HEK293 (cell line): Measurements from ENCODE around the gene KHSRP.

Experiments used
- AEBP2 ChIP-seq: fragments of 450-650 bp; formaldehyde crosslinking; IDR thresholded peaks from 2 replicates; pipeline ENCODE4 v1.5.1; 2016; ENCODE audit warnings: missing biosample characterization, missing genetic modification characterization, borderline replicate concordance
- BCL11A ChIP-seq: fragments of 450-650 bp; formaldehyde crosslinking; IDR thresholded peaks from 2 replicates; pipeline ENCODE4 v1.5.1; 2016; ENCODE audit warnings: low read depth, missing biosample characterization, missing genetic modification characterization
- EGR2 ChIP-seq: fragments of 450-650 bp; formaldehyde crosslinking; IDR thresholded peaks from 2 replicates; pipeline ENCODE4 v1.5.1; 2016; ENCODE audit warnings: low read depth, missing biosample characterization, missing genetic modification characterization
- GFI1B ChIP-seq: fragments of 450-650 bp; formaldehyde crosslinking; IDR thresholded peaks from 2 replicates; pipeline ENCODE4 v1.5.1; 2016; ENCODE audit warnings: missing biosample characterization, missing genetic modification characterization
- GLI2 ChIP-seq: fragments of 450-650 bp; formaldehyde crosslinking; IDR thresholded peaks from 2 replicates; pipeline ENCODE4; 2017; ENCODE audit warnings: missing biosample characterization, missing genetic modification characterization, low read depth, borderline replicate concordance
- KLF1 ChIP-seq: fragments of 450-650 bp; formaldehyde crosslinking; IDR thresholded peaks from 2 replicates; pipeline ENCODE4 v1.5.1; 2016; ENCODE audit warnings: missing biosample characterization, missing genetic modification characterization
- KLF9 ChIP-seq: fragments of 450-650 bp; formaldehyde crosslinking; IDR thresholded peaks from 2 replicates; pipeline ENCODE4 v1.5.1; 2016; ENCODE audit warnings: missing biosample characterization, missing genetic modification characterization, low read depth
- PRDM2 ChIP-seq: fragments of 450-650 bp; formaldehyde crosslinking; IDR thresholded peaks from 2 replicates; pipeline ENCODE4 v1.5.1; 2016; ENCODE audit warnings: missing biosample characterization, missing genetic modification characterization, borderline replicate concordance
- REPIN1 ChIP-seq: fragments of 450-650 bp; formaldehyde crosslinking; IDR thresholded peaks from 2 replicates; pipeline ENCODE4 v1.5.1; 2017; ENCODE audit warnings: missing biosample characterization, missing genetic modification characterization, low read depth
- ZNF121 ChIP-seq: fragments of 450-650 bp; formaldehyde crosslinking; IDR thresholded peaks from 2 replicates; pipeline ENCODE4 v1.5.1; 2016; ENCODE audit warnings: missing biosample characterization, missing genetic modification characterization
- ZNF18 ChIP-seq: fragments of 450-650 bp; formaldehyde crosslinking; IDR thresholded peaks from 2 replicates; pipeline ENCODE4 v1.5.1; 2016; ENCODE audit warnings: missing biosample characterization, missing genetic modification characterization
- ZNF292 ChIP-seq: fragments of 450-650 bp; formaldehyde crosslinking; IDR thresholded peaks from 2 replicates; pipeline ENCODE4 v1.5.1; 2016; ENCODE audit warnings: low read depth, missing biosample characterization, missing genetic modification characterization, borderline replicate concordance
- ZNF350 ChIP-seq: fragments of 450-650 bp; formaldehyde crosslinking; IDR thresholded peaks from 2 replicates; pipeline ENCODE4 v1.5.0; 2017; ENCODE audit warnings: missing biosample characterization, mild to moderate bottlenecking, missing genetic modification characterization
- ZNF366 ChIP-seq: fragments of 450-650 bp; formaldehyde crosslinking; conservative IDR thresholded peaks from 2 replicates; pipeline ENCODE4 v1.5.1; 2016; ENCODE audit warnings: missing biosample characterization, missing genetic modification characterization
- ZNF514 ChIP-seq: fragments of 450-650 bp; formaldehyde crosslinking; IDR thresholded peaks from 2 replicates; pipeline ENCODE4 v1.5.1; 2016; ENCODE audit warnings: missing biosample characterization, missing genetic modification characterization
- ZNF529 ChIP-seq: fragments of 450-650 bp; formaldehyde crosslinking; IDR thresholded peaks from 2 replicates; pipeline ENCODE4 v1.5.1; 2017; ENCODE audit warnings: missing genetic modification characterization, missing biosample characterization; ENCODE audit not compliant: insufficient replicate concordance
- ZNF558 ChIP-seq: fragments of 450-650 bp; formaldehyde crosslinking; IDR thresholded peaks from 2 replicates; pipeline ENCODE4 v1.5.1; 2016; ENCODE audit warnings: missing biosample characterization, missing genetic modification characterization
- ZNF785 ChIP-seq: fragments of 450-650 bp; formaldehyde crosslinking; IDR thresholded peaks from 2 replicates; pipeline ENCODE4 v1.5.1; 2016; ENCODE audit warnings: missing biosample characterization, missing genetic modification characterization
- ZNF837 ChIP-seq: fragments of 450-650 bp; formaldehyde crosslinking; IDR thresholded peaks from 2 replicates; pipeline ENCODE4 v1.5.1; 2016; ENCODE audit warnings: missing biosample characterization, missing genetic modification characterization
- TF ChIP-seq, protein P1 (sequence below): fragments of 450-650 bp; formaldehyde crosslinking; conservative IDR thresholded peaks from 2 replicates; pipeline ENCODE4 v1.5.1; 2016; ENCODE audit warnings: low read depth, missing biosample characterization, missing genetic modification characterization
- TF ChIP-seq, protein P2 (sequence below): fragments of 450-650 bp; formaldehyde crosslinking; IDR thresholded peaks from 2 replicates; pipeline ENCODE4 v1.5.1; 2017; ENCODE audit warnings: missing biosample characterization, missing genetic modification characterization
- TF ChIP-seq, protein P3 (sequence below): fragments of 450-650 bp; formaldehyde crosslinking; IDR thresholded peaks from 2 replicates; pipeline ENCODE4 v1.5.1; 2016; ENCODE audit warnings: missing biosample characterization, missing genetic modification characterization

KHSRP gene

DNA sequence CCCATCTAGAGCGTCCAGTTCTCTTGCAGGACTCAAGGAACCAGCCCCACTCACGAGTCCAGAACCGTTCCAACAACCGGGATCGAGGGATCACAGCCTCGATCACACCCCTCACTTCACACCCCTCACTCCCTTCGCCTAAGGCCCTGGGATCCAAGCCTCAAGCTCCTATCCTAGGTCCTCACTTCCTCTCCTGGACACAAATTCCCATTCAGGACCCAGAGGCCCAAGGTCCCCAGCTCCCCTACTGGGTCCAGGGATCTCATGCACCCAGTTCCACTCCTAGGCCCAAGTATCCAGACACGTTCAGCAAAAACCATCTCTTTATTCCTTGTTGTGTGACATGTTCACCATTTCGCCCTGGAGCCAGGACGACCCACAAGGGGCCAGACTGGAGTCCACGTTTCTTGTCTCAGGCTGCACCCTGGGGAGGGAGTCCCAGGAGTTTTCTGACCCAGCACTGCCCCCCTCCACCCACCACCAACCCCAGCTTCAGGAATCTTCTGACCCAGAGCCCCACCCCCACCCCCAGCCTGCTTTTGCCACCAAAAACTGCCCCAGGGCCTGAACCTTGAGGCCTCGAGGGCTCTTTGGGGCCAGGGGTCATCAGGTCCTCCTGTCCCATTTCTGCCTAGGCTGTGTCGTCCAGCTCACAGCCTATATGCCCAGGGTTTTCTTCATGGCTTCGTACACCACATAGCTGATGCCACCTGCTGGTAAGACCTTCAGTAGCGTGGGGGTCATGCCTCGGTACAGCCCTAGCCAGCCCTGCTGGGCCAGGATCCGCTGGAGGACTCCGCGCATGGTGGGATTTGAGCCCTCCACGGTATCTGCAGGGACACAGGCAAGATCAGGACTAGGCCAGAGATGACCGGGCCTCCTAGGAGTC, 1.4 kb upstream of the KHSRP start (continued):
- TF ChIP-seq, protein P1, sequence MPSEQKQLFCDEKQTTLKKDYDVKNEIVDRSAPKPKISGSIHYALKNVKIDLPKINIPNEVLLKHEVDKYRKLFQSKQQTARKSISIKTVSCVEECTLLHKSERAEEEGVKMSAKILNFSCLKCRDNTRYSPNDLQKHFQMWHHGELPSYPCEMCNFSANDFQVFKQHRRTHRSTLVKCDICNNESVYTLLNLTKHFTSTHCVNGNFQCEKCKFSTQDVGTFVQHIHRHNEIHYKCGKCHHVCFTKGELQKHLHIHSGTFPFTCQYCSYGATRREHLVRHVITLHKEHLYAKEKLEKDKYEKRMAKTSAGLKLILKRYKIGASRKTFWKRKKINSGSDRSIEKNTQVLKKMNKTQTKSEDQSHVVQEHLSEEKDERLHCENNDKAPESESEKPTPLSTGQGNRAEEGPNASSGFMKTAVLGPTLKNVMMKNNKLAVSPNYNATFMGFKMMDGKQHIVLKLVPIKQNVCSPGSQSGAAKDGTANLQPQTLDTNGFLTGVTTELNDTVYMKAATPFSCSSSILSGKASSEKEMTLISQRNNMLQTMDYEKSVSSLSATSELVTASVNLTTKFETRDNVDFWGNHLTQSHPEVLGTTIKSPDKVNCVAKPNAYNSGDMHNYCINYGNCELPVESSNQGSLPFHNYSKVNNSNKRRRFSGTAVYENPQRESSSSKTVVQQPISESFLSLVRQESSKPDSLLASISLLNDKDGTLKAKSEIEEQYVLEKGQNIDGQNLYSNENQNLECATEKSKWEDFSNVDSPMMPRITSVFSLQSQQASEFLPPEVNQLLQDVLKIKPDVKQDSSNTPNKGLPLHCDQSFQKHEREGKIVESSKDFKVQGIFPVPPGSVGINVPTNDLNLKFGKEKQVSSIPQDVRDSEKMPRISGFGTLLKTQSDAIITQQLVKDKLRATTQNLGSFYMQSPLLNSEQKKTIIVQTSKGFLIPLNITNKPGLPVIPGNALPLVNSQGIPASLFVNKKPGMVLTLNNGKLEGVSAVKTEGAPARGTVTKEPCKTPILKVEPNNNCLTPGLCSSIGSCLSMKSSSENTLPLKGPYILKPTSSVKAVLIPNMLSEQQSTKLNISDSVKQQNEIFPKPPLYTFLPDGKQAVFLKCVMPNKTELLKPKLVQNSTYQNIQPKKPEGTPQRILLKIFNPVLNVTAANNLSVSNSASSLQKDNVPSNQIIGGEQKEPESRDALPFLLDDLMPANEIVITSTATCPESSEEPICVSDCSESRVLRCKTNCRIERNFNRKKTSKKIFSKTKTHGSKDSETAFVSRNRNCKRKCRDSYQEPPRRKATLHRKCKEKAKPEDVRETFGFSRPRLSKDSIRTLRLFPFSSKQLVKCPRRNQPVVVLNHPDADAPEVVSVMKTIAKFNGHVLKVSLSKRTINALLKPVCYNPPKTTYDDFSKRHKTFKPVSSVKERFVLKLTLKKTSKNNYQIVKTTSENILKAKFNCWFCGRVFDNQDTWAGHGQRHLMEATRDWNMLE (tag by site-specific recombination), result no peak
- TF ChIP-seq ZNF350 (tag by site-specific recombination), result no peak
- 0 out of 2 replicates have a peak, but pooled peaks have one; percentile 33 for TF ChIP-seq ZNF558 (tag by site-specific recombination)
- TF ChIP-seq KLF1 (tag by site-specific recombination), result no peak
- TF ChIP-seq ZNF785, result 0 out of 2 replicates have a peak, but pooled peaks have one; percentile 44
- no peak for TF ChIP-seq ZNF292 (tag by site-specific recombination)
- TF ChIP-seq GLI2 (tag by site-specific recombination), result no peak
- no peak for TF ChIP-seq REPIN1 (tag by site-specific recombination)
- TF ChIP-seq, protein P2, sequence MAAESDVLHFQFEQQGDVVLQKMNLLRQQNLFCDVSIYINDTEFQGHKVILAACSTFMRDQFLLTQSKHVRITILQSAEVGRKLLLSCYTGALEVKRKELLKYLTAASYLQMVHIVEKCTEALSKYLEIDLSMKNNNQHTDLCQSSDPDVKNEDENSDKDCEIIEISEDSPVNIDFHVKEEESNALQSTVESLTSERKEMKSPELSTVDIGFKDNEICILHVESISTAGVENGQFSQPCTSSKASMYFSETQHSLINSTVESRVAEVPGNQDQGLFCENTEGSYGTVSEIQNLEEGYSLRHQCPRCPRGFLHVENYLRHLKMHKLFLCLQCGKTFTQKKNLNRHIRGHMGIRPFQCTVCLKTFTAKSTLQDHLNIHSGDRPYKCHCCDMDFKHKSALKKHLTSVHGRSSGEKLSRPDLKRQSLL (tag by site-specific recombination), result peak; percentile 52; the same call in 1 of the 2 replicates
- peak; percentile 93 for TF ChIP-seq ZNF18
- no peak for TF ChIP-seq ZNF514 (tag by site-specific recombination)
- no peak for TF ChIP-seq AEBP2
- TF ChIP-seq BCL11A (tag by site-specific recombination), result no peak
- TF ChIP-seq, protein P3, sequence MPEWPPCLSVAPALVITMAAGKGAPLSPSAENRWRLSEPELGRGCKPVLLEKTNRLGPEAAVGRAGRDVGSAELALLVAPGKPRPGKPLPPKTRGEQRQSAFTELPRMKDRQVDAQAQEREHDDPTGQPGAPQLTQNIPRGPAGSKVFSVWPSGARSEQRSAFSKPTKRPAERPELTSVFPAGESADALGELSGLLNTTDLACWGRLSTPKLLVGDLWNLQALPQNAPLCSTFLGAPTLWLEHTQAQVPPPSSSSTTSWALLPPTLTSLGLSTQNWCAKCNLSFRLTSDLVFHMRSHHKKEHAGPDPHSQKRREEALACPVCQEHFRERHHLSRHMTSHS (tag by site-specific recombination), result 0 out of 2 replicates have a peak, but pooled peaks have one; percentile 46
- no peak for TF ChIP-seq GFI1B (tag by site-specific recombination)
- no peak for TF ChIP-seq ZNF837 (tag by site-specific recombination)
- TF ChIP-seq KLF9 (tag by site-specific recombination), result 0 out of 2 replicates have a peak, but pooled peaks have one; percentile 16
- TF ChIP-seq ZNF529 (tag by site-specific recombination), result no peak
- no peak for TF ChIP-seq PRDM2 (tag by site-specific recombination)
- TF ChIP-seq EGR2 (tag by site-specific recombination), result no peak
- no peak for TF ChIP-seq ZNF121 (tag by site-specific recombination)
- TF ChIP-seq ZNF366 (tag by site-specific recombination), result peak; percentile 45; the same call in 1 of the 2 replicates
